ENCODE measurements around the gene ZNF665.

- TF ChIP-seq EZH2phosphoT487 (IDR thresholded peaks at IDR 0.05) = no peak
- TF ChIP-seq EZH2 (IDR thresholded peaks at IDR 0.05) = no peak
- TF ChIP-seq CTCF (IDR thresholded peaks at IDR 0.05) = peak; percentile 90
Measured at GRCh38 chr19:53195265-53195903, 2.2 kb upstream of the ZNF665 start.

All from neural progenitor cell (in vitro differentiated cells).